H1 (cell line): ENCODE measurements around the gene PLSCR1. TPM values are rescaled to one million over a fixed set of nuclear protein-coding genes. Genes with fewer than 3 reads are reported as not detected.

Source experiments
- BACH1 ChIP-seq: IDR thresholded peaks from 2 replicates; pipeline ENCODE4 v1.6.1; 2012; ENCODE audit warnings: low read length, improper control_type of control experiment
- CBX5 ChIP-seq: fragments of 300-800, 300-1000 bp; sonication (generic); IDR thresholded peaks from 2 replicates; pipeline ENCODE4 v1.7.1; 2016; ENCODE audit warnings: antibody characterized with exemption, low read length, low read depth
- JUND ChIP-seq: IDR thresholded peaks from 2 replicates; pipeline ENCODE4 v1.6.1; 2011; ENCODE audit warnings: mild to moderate bottlenecking, improper control_type of control experiment, low read length
- KDM5A ChIP-seq: fragments of 200-600 bp; IDR thresholded peaks from 2 replicates; pipeline ENCODE4 v1.7.1; 2012; ENCODE audit warnings: mild to moderate bottlenecking, low read length, inconsistent platforms, mixed read lengths
- MAFK ChIP-seq: IDR thresholded peaks from 2 replicates; pipeline ENCODE4 v1.6.1; 2012; ENCODE audit warnings: low read depth, mild to moderate bottlenecking, improper control_type of control experiment, low read length
- RAD21 ChIP-seq, 2 experiments: IDR thresholded peaks in 1 of 2; conservative IDR thresholded peaks in 1 of 2; 2 replicates each; pipeline ENCODE4 v1.6.1; 2011; ENCODE audit warnings: low read depth in 2 of 2, low read length in 2 of 2, improper control_type of control experiment in 1 of 2, inconsistent platforms in 1 of 2, mild to moderate bottlenecking in 1 of 2, moderate library complexity in 1 of 2
- RFX5 ChIP-seq: IDR thresholded peaks from 2 replicates; pipeline ENCODE4 v1.6.1; 2011; ENCODE audit warnings: low read depth, low read length, improper control_type of control experiment, borderline replicate concordance
- SIRT6 ChIP-seq: IDR thresholded peaks from one replicate; pipeline ENCODE4 v1.7.1; 2012; ENCODE audit warnings: low read length, inconsistent platforms
- SRF ChIP-seq: IDR thresholded peaks from 2 replicates; pipeline ENCODE4 v1.6.1; 2011; ENCODE audit warnings: mild to moderate bottlenecking, low read depth, low read length, moderate library complexity
- TBP ChIP-seq: IDR thresholded peaks from 2 replicates; pipeline ENCODE4 v1.6.1; 2011; ENCODE audit warnings: low read depth, low read length, improper control_type of control experiment
- polyA plus RNA-seq, 7 experiments: library from polyadenylated mRNA; depleted of rRNA in 3 of 7; stranded (reverse) in 5 of 7; unstranded in 2 of 7; fragments of >200 nt in 5 of 7; fragments of 200-250 nt in 2 of 7; gene quantifications; 1 replicate in 5 of 7; 2 replicates in 1 of 7; 4 replicates in 1 of 7; pipeline versions ENCODE4 v1.2.1 to v1.2.3, GENCODE V29; 2011 to 2013; ENCODE audit warnings: missing spikeins in 2 of 7, mixed read lengths in 2 of 7
- total RNA-seq: library from RNA; stranded (reverse); fragmentation: NEBNext Ultra II Directional; extraction: Animal tissue kit (Norgen Biotek cat#: 25700); gene quantifications from 2 replicates; pipeline ENCODE4 v1.2.1, GENCODE V29; 2021

The PLSCR1 gene
- total and polyA plus RNA-seq, 2 of the 8 experiments (the other 6 are each of a cell fraction or from before 2014, with no cell fraction given), result 32.2 to 48.5 TPM

DNA sequence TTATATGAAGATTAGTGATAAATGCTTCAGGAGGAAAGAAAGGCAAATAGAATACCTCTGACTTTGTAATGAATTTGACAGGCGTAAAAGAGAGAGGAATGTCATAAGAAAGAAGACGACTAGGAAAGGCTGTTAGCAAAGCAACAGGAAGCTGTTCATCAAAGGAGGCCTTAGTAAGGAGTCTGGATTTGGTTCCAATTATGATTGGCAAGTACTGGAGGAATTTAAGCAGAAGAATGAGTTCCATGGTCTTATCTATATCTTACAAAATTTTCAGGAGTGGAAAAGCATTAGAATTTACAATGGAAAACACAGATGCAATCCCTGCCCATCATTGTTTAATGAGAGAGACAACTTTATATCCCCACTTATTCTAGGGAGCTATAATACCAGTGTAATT, 13.8 kb downstream of the PLSCR1 start (continued):
- TF ChIP-seq MAFK (no peak), KDM5A (no peak), RFX5 (no peak), CBX5 (no peak), RAD21 (IDR thresholded peaks at IDR 0.05 in 1 of 2, conservative IDR thresholded peaks at IDR 0.05 in 1 of 2; ENCODE audit: low read depth in 2 of 2, low read length in 2 of 2) (no peak), TBP (no peak), JUND (no peak), SIRT6 (no peak), BACH1 (no peak), SRF (no peak)
- TF ChIP-seq, all 59 proteins: peak for 0
